HG02588 (cell line): ENCODE data around the gene MRPL52.
"Not testable (repeated sequence)": the region's sequence is repeated elsewhere in the genome, so short reads cannot be mapped to it uniquely, and the experiment has no call there.

Experiments
- ATAC-seq: cut with Tn5 transposase; IDR thresholded peaks from one replicate; pipeline ENCODE4 v1.9.1; 2021; ENCODE audit warnings: mild to moderate bottlenecking, moderate library complexity; ENCODE audit not compliant: unreplicated experiment

Gene MRPL52

DNA sequence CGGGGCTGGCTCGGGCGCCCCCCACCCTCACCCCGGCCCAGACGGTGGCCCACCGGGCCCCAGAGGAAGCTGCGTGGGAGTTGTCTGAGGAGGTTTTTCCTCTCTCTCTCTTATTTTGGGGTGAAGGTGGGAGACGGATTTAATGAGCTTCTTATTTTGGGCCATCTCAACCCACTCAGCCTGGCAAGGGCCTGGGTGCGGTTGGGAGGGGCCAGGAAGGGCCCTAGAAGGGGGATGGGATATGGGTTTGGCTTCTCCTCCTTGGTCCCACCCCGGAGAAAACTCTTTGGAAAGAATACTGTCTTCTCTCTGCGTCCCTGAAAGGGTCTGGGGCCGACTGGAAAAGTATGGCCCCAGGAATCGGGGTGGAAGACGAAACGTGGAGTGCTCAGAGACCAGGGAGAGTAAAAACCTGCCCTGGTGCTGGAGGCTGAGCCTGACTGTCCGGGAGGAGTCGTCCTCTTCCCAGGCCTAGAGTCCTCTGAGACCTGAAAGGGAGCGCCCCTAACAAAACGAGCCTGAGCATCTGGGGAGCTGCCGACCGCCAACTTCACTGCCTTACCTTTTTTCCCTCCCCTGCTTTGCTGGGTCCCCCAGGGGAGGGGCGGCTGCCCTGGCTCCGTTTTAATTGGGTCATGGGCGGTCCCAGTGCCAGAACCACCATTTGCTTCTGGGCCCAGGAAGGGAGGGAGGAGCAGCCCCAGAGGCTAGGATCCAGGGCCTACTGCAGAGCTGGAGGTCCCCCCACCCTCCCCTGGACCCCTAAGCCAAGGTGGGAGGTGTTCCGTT, 8.3 kb downstream of the MRPL52 start:
- ATAC-seq, result no peak

DNA sequence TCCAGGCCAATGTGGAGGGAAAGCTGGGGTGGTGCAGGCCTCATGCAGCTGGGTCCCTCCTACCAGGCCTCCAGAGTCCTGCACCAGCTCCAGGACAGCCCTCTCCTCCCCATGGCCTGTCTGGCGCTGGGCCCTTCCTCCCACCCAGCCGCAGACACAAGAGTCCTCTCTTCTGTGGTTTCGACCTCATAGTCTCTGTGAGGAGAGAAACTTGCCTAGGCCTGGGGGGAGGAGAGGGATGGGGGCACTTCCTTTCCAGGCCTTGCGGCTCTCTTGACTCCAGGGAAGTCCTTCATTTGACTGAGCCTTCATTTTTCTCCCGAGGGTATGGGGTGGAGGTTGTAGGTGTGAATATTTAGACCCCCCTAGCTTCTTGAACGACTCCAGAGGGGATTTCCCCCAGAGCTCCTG, 8.9 kb downstream of the MRPL52 start:
- no peak for ATAC-seq

GRCh38 chr14:22839159-22839779, 9.6 kb downstream of the MRPL52 start:
- ATAC-seq, result no peak

DNA sequence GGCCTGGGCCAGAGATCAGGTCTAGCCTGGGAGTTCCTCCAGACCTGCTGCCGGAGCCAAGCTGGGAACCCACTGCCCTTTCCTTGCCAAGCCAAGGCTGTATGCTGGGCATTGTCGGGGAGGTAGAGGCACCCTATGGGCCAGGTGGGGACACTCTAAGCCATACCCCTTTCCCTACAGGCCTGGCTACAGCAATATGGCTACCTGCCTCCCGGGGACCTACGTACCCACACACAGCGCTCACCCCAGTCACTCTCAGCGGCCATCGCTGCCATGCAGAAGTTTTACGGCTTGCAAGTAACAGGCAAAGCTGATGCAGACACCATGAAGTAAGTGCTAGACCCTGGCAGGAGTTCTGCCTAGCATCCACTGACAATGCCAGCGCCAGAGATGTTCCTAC, 11.6 kb downstream of the MRPL52 start:
- no peak for ATAC-seq

- ATAC-seq, result no peak
Measured at GRCh38 chr14:22841769-22842168, 12.1 kb downstream of the MRPL52 start.

GRCh38 chr14:22842211-22843122, 12.8 kb downstream of the MRPL52 start:
- no peak for ATAC-seq

DNA sequence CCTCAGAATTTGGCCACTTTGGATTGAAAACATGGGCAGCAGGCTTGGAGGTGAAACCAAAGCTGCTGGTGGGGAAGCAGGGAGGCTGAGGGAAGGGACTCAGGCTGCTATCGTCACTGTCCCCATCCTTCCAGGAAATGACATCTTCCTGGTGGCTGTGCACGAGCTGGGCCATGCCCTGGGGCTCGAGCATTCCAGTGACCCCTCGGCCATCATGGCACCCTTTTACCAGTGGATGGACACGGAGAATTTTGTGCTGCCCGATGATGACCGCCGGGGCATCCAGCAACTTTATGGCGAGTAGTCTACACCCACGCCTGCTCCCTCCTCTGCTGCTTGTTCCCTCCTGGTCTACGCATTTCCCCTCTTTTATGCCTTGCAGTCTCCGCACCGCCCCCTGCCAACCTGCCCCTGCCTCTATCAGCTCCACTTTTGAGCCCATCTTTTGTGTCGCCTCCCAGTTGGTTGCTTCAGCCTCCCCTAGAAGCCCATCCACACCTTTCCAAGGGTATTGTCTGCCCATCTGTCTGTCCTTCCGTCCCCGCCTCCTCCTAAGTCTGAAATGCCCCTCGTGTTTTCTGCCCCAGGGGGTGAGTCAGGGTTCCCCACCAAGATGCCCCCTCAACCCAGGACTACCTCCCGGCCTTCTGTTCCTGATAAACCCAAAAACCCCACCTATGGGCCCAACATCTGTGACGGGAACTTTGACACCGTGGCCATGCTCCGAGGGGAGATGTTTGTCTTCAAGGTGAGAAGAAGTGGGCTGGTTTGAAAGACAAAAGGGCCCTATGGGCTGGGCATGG, 13.6 kb downstream of the MRPL52 start:
- ATAC-seq, result no peak

DNA sequence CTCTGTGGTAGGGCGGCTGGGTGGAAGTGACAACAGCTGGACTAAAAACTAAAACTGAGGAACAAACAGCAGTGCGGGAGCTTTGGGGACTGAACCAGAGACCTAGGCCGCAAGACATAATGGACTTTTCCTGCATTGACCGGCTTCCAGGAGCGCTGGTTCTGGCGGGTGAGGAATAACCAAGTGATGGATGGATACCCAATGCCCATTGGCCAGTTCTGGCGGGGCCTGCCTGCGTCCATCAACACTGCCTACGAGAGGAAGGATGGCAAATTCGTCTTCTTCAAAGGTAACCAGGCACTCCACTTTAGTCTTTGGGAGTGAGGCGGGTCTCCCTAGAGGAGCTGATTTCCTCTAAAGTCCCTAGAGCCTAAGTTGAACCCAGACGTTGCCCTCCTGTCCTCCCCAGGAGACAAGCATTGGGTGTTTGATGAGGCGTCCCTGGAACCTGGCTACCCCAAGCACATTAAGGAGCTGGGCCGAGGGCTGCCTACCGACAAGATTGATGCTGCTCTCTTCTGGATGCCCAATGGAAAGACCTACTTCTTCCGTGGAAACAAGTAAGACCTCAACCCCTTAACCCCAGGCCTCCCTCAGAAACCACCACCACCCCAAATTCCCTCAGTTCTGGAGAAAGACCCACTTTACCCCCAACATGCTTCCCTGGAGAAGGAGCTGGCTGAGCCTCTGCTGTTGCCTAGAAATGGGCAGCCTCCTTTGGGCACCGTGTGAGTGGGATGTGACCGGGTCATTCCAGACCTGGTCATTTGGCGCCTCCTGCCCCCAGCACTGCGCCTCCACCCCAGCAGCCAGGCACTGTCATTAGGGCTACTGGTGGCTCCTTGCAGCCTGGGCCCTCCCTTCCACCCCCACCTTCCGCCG, 14.8 kb downstream of the MRPL52 start:
- no peak for ATAC-seq

GRCh38 chr14:22845103-22845394, 15.4 kb downstream of the MRPL52 start:
- ATAC-seq, result no peak

DNA sequence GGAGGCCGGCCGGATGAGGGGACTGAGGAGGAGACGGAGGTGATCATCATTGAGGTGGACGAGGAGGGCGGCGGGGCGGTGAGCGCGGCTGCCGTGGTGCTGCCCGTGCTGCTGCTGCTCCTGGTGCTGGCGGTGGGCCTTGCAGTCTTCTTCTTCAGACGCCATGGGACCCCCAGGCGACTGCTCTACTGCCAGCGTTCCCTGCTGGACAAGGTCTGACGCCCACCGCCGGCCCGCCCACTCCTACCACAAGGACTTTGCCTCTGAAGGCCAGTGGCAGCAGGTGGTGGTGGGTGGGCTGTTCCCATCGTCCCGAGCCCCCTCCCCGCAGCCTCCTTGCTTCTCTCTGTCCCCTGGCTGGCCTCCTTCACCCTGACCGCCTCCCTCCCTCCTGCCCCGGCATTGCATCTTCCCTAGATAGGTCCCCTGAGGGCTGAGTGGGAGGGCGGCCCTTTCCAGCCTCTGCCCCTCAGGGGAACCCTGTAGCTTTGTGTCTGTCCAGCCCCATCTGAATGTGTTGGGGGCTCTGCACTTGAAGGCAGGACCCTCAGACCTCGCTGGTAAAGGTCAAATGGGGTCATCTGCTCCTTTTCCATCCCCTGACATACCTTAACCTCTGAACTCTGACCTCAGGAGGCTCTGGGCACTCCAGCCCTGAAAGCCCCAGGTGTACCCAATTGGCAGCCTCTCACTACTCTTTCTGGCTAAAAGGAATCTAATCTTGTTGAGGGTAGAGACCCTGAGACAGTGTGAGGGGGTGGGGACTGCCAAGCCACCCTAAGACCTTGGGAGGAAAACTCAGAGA, 16.3 kb downstream of the MRPL52 start:
- ATAC-seq, result no peak

GRCh38 chr14:22846811-22847307, 17.2 kb downstream of the MRPL52 start:
- no peak for ATAC-seq

- no peak for ATAC-seq
Measured at GRCh38 chr14:22847661-22848341, 18.1 kb downstream of the MRPL52 start.

DNA sequence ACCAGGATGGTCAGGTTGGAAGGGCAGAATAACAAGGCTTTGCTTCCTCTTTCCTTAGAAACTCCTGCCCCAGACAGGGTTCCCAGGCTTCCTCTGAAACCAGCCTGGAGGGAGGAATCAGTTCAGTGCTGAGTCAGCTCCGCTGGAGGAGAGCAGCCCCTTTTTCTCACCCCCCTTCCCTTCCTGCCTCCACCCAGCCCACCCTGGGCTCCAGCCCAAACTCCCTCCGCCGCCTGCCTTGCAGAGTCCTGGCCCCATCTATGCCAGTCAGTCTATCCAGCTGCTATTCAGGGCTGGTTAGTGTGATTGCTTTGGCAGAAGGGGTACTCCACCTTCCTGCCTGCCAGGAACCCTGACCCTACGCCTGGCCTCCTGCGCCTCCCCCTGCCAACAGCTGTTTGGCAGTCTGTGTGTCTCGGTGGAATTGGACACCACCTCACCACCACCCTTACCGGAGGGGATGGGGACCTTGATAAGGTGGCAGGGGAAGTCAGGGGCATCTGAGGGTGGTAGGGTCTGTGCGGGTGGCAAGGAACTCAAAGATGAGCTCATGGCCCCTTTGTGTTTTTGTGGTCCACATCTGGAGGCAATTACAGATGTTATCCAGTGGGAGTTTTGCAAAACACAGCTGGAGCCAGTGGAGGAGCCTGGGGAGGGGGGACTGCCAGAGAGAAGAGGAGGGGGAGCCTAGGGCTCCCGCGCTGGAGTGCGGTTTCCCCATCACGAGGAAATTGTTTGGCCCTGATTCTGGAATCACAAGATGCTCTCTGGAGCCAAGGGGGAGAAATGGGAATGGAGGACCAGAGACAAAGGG, 18.9 kb downstream of the MRPL52 start:
- ATAC-seq, result no peak

DNA sequence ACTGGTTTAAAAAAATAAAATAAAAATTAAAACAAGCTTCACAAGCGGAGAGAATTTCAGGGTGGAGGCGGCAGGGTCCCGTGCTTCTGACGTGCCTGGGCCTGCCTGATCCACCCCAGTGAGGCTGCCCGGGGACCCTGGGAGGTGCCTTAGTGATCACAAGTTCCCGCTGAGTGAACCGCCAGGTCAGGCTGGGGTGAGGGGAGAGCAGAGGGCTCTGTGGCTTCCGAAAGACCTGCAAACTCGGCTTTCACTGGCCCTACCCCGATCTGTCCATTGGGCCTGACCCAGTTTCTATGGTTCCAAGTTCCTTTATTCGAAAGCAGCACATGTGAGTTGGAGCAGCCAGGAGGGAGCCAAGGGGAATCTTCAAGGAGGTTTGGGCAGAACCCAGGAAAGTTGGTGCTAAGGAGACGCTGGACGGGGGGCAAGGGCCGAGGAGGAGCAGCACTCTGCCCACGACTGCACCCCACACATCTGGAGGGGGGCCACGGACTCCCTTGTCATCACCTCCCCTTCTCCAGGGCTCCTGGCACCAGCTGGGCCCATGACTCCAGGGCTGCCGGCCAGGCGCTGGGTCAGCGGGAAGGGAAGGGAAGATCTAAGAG, 19.6 kb downstream of the MRPL52 start:
- ATAC-seq, result no peak

DNA sequence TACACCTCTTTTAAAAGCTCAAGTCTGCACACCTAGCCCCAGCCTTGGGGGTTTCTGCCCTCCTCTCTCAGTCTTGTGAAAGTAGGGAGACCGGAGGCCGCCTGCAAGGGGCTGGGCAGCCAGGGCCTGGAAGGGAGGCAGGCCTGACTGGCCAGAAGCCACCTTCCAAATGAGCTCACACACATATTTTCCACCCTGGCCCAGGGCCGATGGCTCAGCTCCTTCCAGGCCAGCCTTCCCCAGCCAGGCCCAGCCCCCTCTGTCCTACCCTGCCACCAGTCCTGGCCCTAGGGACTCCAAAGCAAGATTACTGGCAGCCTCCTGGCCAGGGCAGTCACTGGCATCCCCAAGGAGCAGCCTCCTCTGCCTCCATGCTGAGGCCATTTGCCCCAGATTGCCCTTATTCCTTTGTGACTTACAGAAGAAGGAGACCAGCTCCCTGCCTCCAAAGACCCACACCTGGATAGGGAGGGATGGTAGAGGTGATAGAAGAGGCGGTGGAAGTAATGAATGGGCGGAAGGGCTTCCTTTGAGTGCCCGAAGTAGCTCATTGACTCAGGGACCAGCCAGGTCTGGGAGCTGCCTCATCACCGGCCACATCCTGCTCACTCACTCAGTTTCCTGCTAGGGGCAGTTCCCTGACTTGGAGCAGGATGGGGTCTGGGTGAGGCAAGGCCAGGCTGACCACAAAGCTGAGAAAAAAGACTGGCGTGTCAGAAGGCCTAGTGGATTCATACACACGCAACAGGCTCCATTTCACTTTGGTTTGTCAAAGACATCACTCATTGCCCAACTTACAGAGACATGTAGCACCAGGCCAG, 21.5 kb downstream of the MRPL52 start:
- ATAC-seq, result no peak

DNA sequence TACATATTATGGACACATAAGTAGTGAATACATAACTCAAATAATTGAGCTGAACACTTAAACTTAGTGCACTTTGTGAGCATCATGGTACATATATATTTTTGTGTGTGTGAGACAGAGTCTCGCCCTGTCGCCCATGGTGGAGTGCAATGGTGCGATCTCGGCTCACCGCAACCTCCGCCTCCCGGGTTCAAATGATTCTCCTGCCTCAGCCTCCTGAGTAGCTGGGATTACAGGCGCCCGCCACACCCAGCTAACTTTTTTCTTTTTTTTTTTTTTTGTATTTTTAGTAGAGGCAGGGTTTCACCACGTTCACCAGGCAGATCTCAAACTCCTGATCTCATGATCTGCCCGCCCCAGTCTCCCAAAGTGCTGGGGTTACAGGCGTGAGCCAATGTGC, 22.5 kb downstream of the MRPL52 start:
- not testable (repeated sequence) for ATAC-seq
